Dermis microvascular lymphatic vessel endothelial cell (primary cell): ENCODE results near the gene RPTOR. TPM values are rescaled to one million over a fixed set of nuclear protein-coding genes. Genes with fewer than 3 reads are reported as not detected.

Experiments
- DNase-seq, 2 donors: peaks; one replicate each; pipeline versions ENCODE4 v3.0.0 to v3.0.0-alpha.2; 2010; ENCODE audit warnings: low read depth in 2 of 2
- total RNA-seq: library from RNA; depleted of rRNA; stranded (reverse); fragments of >200 nt; gene quantifications from 2 replicates; pipeline ENCODE4 v1.2.1, GENCODE V29; 2014

Gene RPTOR
- total RNA-seq, 1 donor from 2014 or later = 10.5 TPM

GRCh38 chr17:80905586-80906230 lies 361.1 kb downstream of the RPTOR start:
- no peak for DNase-seq

DNA sequence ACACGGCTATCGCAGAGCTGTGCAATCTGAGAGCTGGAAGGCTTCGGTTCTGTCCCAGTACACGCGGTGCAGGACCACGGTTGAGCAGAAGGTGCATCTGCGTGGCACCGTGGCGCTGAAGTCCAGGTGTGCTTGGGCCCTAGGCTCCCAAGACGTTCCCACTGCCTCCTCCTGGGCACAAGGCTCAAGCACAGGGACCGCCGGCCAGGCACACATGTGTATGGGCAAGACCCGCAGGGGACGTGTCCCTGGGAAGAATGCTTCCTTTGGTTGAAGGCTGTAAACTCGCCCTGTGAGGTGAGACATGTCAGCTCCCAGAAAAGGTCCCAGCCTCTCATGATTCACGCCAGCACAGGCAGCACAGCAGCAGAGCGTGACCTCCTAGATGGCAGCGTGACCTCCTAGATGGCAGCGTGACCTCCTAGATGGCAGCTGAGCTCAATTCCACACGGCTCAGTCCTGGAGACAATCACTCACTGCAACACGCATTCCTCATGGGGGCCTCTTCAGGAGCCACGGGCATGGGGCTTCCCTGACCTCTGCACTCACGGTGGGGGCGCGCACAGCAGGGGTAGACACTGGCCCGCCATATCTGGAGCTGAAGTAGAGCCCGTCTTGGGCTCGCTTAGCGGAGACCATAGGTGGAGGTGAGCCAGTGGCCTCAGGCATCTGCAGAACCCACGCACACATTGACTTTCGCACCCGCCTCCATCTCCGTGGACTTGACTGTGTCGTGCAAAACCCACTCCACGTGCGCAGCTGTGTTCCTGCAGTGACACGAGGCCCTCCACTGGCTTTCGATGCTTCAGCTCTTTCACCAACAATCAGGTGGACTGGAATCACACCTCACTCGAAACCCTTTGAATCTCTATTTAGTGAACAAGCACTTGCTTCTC lies 362.0 kb downstream of the RPTOR start:
- DNase-seq = no peak

GRCh38 chr17:80907281-80907680 lies 362.6 kb downstream of the RPTOR start:
- DNase-seq = no peak

DNA sequence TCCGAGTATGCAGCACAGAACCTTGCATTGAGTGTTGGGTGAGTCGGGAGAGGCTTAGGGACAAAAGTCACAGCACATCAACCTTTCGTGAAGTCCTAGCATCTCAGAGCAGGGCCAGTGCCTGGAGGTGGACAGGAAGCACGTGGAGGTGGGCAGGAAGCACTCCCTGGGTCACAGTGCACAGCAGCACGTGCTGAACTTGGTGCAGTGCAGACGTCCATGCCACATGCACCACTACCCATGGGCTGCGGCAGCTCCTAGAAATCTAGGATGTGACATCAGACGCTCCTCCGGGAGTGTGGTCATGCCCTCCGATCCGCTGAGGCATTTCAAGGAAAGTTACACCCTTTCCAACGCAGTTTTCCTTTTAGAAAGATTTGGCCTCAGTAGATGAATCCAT lies 363.6 kb downstream of the RPTOR start:
- DNase-seq = no peak

- no peak for DNase-seq
Measured at GRCh38 chr17:80908776-80909175, 364.1 kb downstream of the RPTOR start.

- no peak for DNase-seq
Measured at GRCh38 chr17:80909635-80910034, 365.0 kb downstream of the RPTOR start.

- DNase-seq = no peak
Measured at GRCh38 chr17:80910043-80910442, 365.4 kb downstream of the RPTOR start.

DNA sequence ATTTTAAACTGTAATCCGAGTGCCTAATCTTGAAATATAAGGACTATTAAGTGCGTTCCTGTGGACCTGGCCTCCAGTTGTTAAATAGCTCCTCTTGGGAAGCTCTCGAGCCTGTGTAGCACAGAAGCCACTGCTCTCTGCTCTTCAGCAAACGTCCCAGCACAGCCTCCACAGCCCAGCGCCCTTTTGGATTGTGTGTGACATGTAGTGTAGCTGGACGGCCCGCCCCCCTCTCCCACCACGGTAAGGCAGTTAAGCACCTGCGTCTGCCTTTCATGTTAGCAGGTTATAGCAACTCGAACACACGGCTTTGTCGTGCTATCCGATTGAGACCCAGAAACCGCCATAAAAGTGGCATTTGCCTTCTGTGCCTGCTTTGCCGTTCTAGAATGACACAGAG lies 367.8 kb downstream of the RPTOR start:
- no peak for DNase-seq

DNA sequence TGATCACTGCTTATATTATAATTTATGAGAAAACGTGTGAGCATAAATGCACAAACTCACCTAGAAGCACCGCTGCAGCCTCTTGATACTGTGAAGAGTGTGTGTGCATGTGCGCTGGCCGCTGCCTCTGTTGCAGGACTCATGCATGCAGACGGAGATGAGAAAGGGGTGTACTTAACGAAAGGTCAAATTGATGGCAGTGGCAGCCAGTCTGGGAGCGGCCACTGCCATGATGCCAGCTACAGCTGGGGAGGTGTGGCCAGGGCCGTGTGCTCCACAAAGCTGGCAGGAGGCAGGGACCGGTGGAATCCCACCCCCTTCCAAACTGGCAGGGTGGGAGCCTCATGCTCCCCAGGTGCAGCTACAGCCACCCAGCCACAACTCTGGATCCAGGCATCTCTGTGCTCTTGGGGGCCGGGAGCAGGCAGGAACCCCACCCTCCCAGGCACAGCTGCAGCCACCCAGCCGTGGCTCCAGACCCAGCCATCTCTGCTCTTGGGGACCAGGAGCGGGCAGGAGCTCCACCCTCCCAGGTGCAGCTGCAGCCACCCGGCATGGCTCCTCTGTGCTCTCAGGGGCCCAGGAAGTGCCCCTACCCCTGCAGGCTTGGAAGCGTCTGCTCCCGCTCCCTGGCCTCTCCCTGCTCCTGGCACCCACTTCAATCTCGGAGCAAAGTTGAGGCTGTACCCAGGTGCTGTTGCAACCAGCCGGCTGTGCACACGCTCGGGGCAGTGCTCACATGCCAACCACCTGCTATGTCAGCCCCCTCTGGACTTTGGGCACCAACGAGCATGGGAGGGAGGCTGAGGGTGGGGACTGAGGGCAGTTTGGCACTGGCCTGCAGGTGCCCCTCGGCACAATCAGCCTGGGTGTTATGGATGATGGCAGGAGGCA lies 369.5 kb downstream of the RPTOR start:
- DNase-seq = no peak

DNA sequence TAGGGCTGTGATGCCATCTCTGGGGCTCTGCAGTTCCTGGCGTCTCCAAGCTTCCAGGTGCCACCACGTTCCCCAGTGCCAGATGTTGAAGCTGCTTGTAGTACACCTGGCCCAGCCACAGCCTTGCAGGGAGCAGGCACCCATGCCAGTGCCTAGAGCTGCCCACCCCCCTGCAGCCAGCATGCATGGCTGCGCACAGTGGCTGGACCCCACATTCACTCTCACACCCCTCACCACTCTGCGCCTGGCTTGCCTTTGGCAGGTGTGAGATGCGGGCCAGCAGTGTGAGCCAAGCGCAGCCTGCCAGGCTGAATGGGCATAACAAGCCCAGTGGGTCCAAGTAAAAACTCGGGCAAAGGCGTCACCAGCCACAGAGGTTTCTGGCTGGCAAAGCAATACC lies 371.6 kb downstream of the RPTOR start:
- DNase-seq = no peak

DNA sequence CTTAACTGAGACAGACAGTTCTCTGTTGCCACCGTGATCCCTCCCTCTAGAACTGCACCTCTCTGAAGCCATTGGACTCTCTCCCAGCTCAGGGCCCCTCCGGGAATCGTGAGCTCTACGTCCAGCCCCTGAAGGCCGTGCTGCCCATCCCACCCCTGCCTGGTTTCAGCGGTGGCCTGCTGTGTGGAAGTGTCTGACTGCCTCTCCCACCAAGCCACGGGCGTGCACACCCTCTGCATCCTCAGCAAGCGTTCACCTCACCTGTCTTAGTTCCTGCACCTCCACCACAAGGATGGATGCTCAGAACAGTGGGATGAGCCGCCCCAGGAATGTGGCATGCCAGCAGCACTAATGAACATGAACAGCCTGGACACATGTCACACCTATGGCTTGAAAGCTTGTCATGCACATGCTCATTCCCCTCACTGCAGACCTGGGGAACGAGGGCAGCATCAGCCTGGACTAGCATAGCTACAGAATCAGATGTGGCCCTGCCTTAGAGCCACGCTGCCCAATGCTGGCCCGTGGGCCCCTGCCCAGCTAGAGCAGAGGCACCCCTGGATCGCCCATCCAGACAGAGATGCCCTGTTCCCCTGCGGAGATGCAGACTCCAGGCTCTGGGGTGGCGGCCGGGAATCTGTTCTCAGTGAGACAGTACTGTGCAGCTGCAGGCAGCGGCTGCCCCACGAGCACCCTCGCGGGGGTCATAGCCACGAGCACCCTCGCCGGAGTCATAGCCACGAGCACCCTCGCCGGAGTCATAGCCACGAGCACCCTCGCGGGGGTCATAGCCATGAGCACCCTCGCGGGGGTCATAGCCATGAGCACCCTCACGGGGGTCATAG lies 373.3 kb downstream of the RPTOR start:
- no peak for DNase-seq

- no peak for DNase-seq
Measured at GRCh38 chr17:80918731-80919130, 374.1 kb downstream of the RPTOR start.

DNA sequence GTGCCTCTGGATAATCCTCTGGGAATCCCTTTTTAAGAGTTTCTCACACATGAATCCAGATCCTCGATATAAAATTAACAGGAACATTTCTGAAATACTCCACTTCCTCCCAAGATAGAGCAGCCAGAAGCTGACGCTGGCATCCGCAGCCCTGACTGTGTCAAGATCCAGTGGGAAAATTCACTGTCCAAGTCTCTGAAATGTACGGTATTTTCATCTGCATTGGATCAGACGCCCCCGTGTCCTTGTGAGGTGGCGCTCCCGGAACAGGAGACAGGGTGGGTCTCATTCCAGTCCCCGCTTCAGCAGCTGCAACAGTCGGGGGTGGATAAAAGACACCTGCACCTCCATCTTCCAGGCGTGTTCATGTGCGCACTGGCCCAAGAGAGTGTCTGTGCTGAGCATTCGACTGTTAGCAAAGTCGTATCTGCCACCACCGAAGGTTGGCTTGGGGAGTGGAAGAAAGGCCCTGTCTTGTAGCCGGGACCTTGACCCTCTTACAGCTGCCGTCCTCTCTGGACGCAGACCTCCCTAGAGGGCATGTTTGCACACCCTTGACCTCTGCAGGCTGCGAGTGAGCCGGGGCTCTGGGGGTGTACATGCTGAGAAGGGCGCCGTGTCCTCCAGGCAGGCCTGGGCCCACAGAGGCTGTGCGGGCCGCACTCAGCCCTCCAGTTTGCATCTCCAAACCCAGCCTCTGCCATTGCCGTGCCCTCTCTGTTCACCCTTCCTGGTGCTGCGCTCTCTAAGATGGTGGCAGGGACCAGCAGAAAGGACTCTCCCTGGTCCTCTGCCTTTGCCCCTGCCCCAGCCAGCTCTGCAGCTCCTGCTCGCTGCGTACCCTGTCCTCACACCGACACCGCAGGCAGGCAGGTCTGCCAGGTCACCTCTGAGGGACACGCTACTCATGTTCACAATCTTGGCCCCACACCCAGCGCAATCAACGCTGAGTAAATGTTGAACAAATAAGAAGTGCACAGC lies 375.0 kb downstream of the RPTOR start:
- DNase-seq = no peak

- DNase-seq = no peak
Measured at GRCh38 chr17:80920441-80920840, 375.8 kb downstream of the RPTOR start.

DNA sequence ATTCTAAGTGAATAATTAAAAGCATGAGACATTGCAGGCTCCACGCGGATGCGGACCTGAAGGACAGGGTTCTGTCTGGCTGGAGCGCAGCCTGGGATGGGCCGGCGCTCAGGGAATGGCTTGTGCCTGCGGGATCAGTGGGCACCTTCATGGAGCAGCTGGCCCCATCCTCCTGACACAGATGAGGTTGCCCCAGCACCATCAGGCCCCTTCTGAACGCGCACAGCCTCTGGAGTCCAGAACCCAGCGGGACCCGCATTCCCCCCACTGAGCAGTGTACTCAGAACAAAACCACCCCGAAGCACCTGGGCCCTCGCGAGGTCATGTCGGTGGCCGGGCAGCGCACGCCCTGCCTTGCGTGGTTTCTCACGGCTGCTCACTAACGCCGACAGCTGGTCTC lies 376.5 kb downstream of the RPTOR start:
- DNase-seq = no peak

GRCh38 chr17:80921741-80922579 lies 377.3 kb downstream of the RPTOR start:
- no peak for DNase-seq

- no peak for DNase-seq
Measured at GRCh38 chr17:80922580-80923160, 378.0 kb downstream of the RPTOR start.
